Left ventricle myocardium inferior (tissue), 1 donor: Measurements from ENCODE around the gene BACH2. TPM values are rescaled to one million over a fixed set of nuclear protein-coding genes. Genes with fewer than 3 reads are reported as not detected.
"Not testable (repeated sequence)": the region's sequence is repeated elsewhere in the genome, so short reads cannot be mapped to it uniquely, and the experiment has no call there.

Experiments used
- DNase-seq: peaks from one replicate; pipeline ENCODE4 v3.0.0-alpha.2; 2020
- H3K27ac ChIP-seq: fragments of 200-600 bp; replicated peaks from 2 replicates; pipeline ENCODE4 v1.8.0; 2021
- H3K27me3 ChIP-seq: fragments of 200-600 bp; 2 replicates; pipeline ENCODE4 v1.8.0; 2021; ENCODE audit warnings: low read depth
- H3K36me3 ChIP-seq: fragments of 200-600 bp; 2 replicates; pipeline ENCODE4 v1.8.0; 2021
- H3K4me1 ChIP-seq: fragments of 200-600 bp; 2 replicates; pipeline ENCODE4 v1.8.0; 2021
- H3K4me3 ChIP-seq: fragments of 200-600 bp; 2 replicates; pipeline ENCODE4 v1.8.0; 2021; ENCODE audit warnings: mild to moderate bottlenecking, moderate library complexity
- H3K9me3 ChIP-seq: fragments of 200-600 bp; replicated peaks from 2 replicates; pipeline ENCODE4 v1.8.0; 2021
- CTCF ChIP-seq: fragments of 200-600 bp; IDR thresholded peaks from 2 replicates; pipeline ENCODE4 v1.8.0; 2021; ENCODE audit warnings: antibody characterized with exemption, mild to moderate bottlenecking, borderline replicate concordance
- intact Hi-C: fragments of 100-400 bp; cut with micrococcal nuclease; formaldehyde crosslinking; loops from one replicate; pipeline ENCODE4 v1.11.0; 2022
- total RNA-seq: library from RNA; stranded (reverse); fragmentation: NEBNext Ultra II Directional; extraction: Animal tissue kit (Norgen Biotek cat#: 25700); gene quantifications from one replicate; pipeline ENCODE4 v1.2.1, GENCODE V29; 2021
- donor health status: DM: no; HTN: yes; CAD: no; lungs with severe emphysema.

The BACH2 gene
- total RNA-seq, 1 donor from 2014 or later = 1.5 TPM

GRCh38 chr6:90066697-90067096 is 229.9 kb downstream of the BACH2 start:
- TF ChIP-seq CTCF = no peak
- Histone ChIP-seq H3K9me3 (no peaks in the 10 kb centered on the region), H3K4me1 (peaks cover 10% of the 10 kb centered on the region), H3K27me3 (no peaks in the 10 kb centered on the region), H3K27ac (no peak overlapping the region), H3K36me3 (no peaks in the 10 kb centered on the region), H3K4me3 (no peak overlapping the region)
- DNase-seq = no peak
- intact Hi-C loops = no loop called here

- Histone ChIP-seq H3K27me3 (no peaks in the 10 kb centered on the region), H3K4me3 (no peak overlapping the region), H3K9me3 (peaks cover 1% of the 10 kb centered on the region), H3K27ac (no peak overlapping the region), H3K4me1 (peaks cover 10% of the 10 kb centered on the region), H3K36me3 (no peaks in the 10 kb centered on the region)
- DNase-seq = no peak
- intact Hi-C loops = no loop called here
- TF ChIP-seq CTCF = no peak
Observed at GRCh38 chr6:90065173-90065572, 231.5 kb downstream of the BACH2 start.

GRCh38 chr6:90062667-90063066 is 234.0 kb downstream of the BACH2 start:
- no peaks in the 10 kb centered on the region for H3K36me3 ChIP-seq
- intact Hi-C loops = no loop called here
- H3K4me3 ChIP-seq = no peak overlapping the region
- no peak for DNase-seq
- H3K27me3 ChIP-seq = no peaks in the 10 kb centered on the region
- H3K4me1 ChIP-seq = no peaks in the 10 kb centered on the region
- peaks cover 8% of the 10 kb centered on the region for H3K9me3 ChIP-seq
- no peak overlapping the region for H3K27ac ChIP-seq
- no peak for TF ChIP-seq CTCF

GRCh38 chr6:90062051-90062450 is 234.6 kb downstream of the BACH2 start:
- no peaks in the 10 kb centered on the region for H3K4me1 ChIP-seq
- no peaks in the 10 kb centered on the region for H3K36me3 ChIP-seq
- H3K27ac ChIP-seq = no peak overlapping the region
- H3K27me3 ChIP-seq = no peaks in the 10 kb centered on the region
- TF ChIP-seq CTCF = no peak
- no peak for DNase-seq
- H3K4me3 ChIP-seq = no peak overlapping the region
- peaks cover 11% of the 10 kb centered on the region for H3K9me3 ChIP-seq
- intact Hi-C loops = no loop called here

- H3K27ac ChIP-seq, H3K4me1 ChIP-seq, H3K4me3 ChIP-seq, intact Hi-C loops, H3K27me3 ChIP-seq, DNase-seq, H3K36me3 ChIP-seq: not testable (repeated sequence)
- peaks cover 21% of the 10 kb centered on the region for H3K9me3 ChIP-seq
Observed at GRCh38 chr6:90059178-90059577, 237.5 kb downstream of the BACH2 start.

GRCh38 chr6:90055924-90056323 is 240.7 kb downstream of the BACH2 start:
- H3K27me3 ChIP-seq, H3K36me3 ChIP-seq, DNase-seq, H3K4me1 ChIP-seq, intact Hi-C loops, H3K27ac ChIP-seq, H3K4me3 ChIP-seq: not testable (repeated sequence)
- peaks cover 28% of the 10 kb centered on the region for H3K9me3 ChIP-seq

- H3K4me3 ChIP-seq, H3K27me3 ChIP-seq, H3K36me3 ChIP-seq, H3K4me1 ChIP-seq, intact Hi-C loops, H3K27ac ChIP-seq, DNase-seq: not testable (repeated sequence)
- H3K9me3 ChIP-seq = peaks cover 19% of the 10 kb centered on the region
Observed at GRCh38 chr6:90054193-90054592, 242.4 kb downstream of the BACH2 start.
